HEK293T (cell line): ENCODE results near the gene KLF5.

Experiments used
- CTCF ChIA-PET: fragments of 350-600 bp; formaldehyde crosslinking; extraction: SDS; loops from one replicate; lab custom pipeline; 2021; ENCODE audit warnings: antibody characterized with exemption, inconsistent platforms; lab: Yijun Ruan, JAX
- POLR2A ChIA-PET: fragments of 350-600 bp; formaldehyde crosslinking; extraction: SDS; loops from one replicate; lab custom pipeline; 2020; ENCODE audit warnings: antibody characterized with exemption, inconsistent platforms; lab: Yijun Ruan, JAX
- DNase-seq: peaks from one replicate; pipeline ENCODE4 v3.0.0; 2012; ENCODE audit warnings: mixed read lengths; ENCODE audit errors: extremely low spot score
- ARNT ChIP-seq: fragments of 450-650 bp; IDR thresholded peaks from 2 replicates; pipeline ENCODE4 v1.6.1; 2017; ENCODE audit warnings: mild to moderate bottlenecking
- BHLHE40 ChIP-seq: fragments of 450-650 bp; IDR thresholded peaks from 2 replicates; pipeline ENCODE4 v1.6.1; 2016; ENCODE audit warnings: mild to moderate bottlenecking, moderate library complexity, borderline replicate concordance
- CTBP1 ChIP-seq: fragments of 450-650 bp; IDR thresholded peaks from 2 replicates; pipeline ENCODE4 v1.6.1; 2016; ENCODE audit warnings: borderline replicate concordance
- ELF4 ChIP-seq: fragments of 450-650 bp; IDR thresholded peaks from 2 replicates; pipeline ENCODE4 v1.6.1; 2017; ENCODE audit warnings: antibody characterized with exemption
- FOXA1 ChIP-seq: fragments of 450-650 bp; IDR thresholded peaks from 2 replicates; pipeline ENCODE4 v1.6.1; 2016; ENCODE audit warnings: mild to moderate bottlenecking
- FOXK2 ChIP-seq: fragments of 450-650 bp; IDR thresholded peaks from 2 replicates; pipeline ENCODE4 v1.6.1; 2016; ENCODE audit warnings: mild to moderate bottlenecking
- FOXM1 ChIP-seq: fragments of 450-650 bp; IDR thresholded peaks from 2 replicates; pipeline ENCODE4 v1.6.1; 2017; ENCODE audit warnings: mild to moderate bottlenecking, borderline replicate concordance
- HDGF ChIP-seq: fragments of 450-650 bp; IDR thresholded peaks from 2 replicates; pipeline ENCODE4 v1.6.1; 2017; ENCODE audit warnings: antibody characterized with exemption, borderline replicate concordance
- L3MBTL2 ChIP-seq: fragments of 450-650 bp; conservative IDR thresholded peaks from 2 replicates; pipeline ENCODE4 v1.6.1; 2016; ENCODE audit warnings: mild to moderate bottlenecking
- LEF1 ChIP-seq: fragments of 450-650 bp; IDR thresholded peaks from 2 replicates; pipeline ENCODE4 v1.6.1; 2017; ENCODE audit warnings: mild to moderate bottlenecking, borderline replicate concordance
- NFRKB ChIP-seq: fragments of 450-650 bp; IDR thresholded peaks from 2 replicates; pipeline ENCODE4 v1.6.1; 2016; ENCODE audit warnings: mild to moderate bottlenecking, moderate library complexity
- PKNOX1 ChIP-seq: fragments of 450-650 bp; IDR thresholded peaks from 2 replicates; pipeline ENCODE4 v1.6.1; 2016
- SP1 ChIP-seq: fragments of 450-650 bp; IDR thresholded peaks from 2 replicates; pipeline ENCODE4 v1.6.1; 2017
- SUZ12 ChIP-seq: fragments of 450-650 bp; IDR thresholded peaks from 2 replicates; pipeline ENCODE4 v1.6.1; 2016; ENCODE audit warnings: mild to moderate bottlenecking
- TARDBP ChIP-seq: fragments of 450-650 bp; IDR thresholded peaks from 2 replicates; pipeline ENCODE4 v1.6.1; 2016
- ZNF384 ChIP-seq: fragments of 450-650 bp; IDR thresholded peaks from 2 replicates; pipeline ENCODE4 v1.6.1; 2016

The KLF5 gene

GRCh38 chr13:73058064-73058313, 816 bp upstream of the KLF5 start:
- TF ChIP-seq ELF4 = no peak
- no peak for TF ChIP-seq FOXM1
- TF ChIP-seq L3MBTL2 = no peak

GRCh38 chr13:73058432-73058735, 421 bp upstream of the KLF5 start:
- ChIA-PET POLR2A (interaction anchor here (1.0 to 1.8 kb wide), 6 partner anchors 14 to 649 kb away, joined by 3 to 6 read pairs (median 4); no protein-coding TSS in a partner anchor), CTCF (interaction anchor here (0.9 to 1.4 kb wide), 2 partner anchors 19 to 329 kb away, joined by 3 read pairs; no protein-coding TSS in a partner anchor)
- TF ChIP-seq FOXM1 (no peak), TARDBP (no peak), PKNOX1 (no peak)
- no peak for DNase-seq

More at GRCh38 chr13:73058064-73058313, 816 bp upstream of the KLF5 start:
- POLR2A ChIA-PET = interaction anchor here (1.0 to 1.3 kb wide), 4 partner anchors 15 to 649 kb away, joined by 3 to 4 read pairs (median 4); no protein-coding TSS in a partner anchor
- no peak for DNase-seq
- CTCF ChIA-PET = interaction anchor here (0.6 to 1.4 kb wide), 3 partner anchors 18 to 329 kb away, joined by 3 read pairs; no protein-coding TSS in a partner anchor

GRCh38 chr13:73059460-73060250, 850 bp downstream of the KLF5 start:
- POLR2A ChIA-PET = interaction anchor here (0.9 to 1.8 kb wide), 4 partner anchors 12 to 220 kb away, joined by 3 to 6 read pairs (median 4); no protein-coding TSS in a partner anchor
- peak; percentile 81 for DNase-seq
- TF ChIP-seq SP1 (no peak), FOXK2 (no peak), ZNF384 (peak; percentile 51; the same call in 1 of the 2 replicates), FOXM1 (peak; percentile 81; the same call in 1 of the 2 replicates), ELF4 (no peak), HDGF (no peak), ARNT (peak; percentile 79), PKNOX1 (no peak), BHLHE40 (no peak), NFRKB (no peak), TARDBP (no peak), SUZ12 (no peak), CTBP1 (no peak), FOXA1 (no peak), LEF1 (peak; percentile 59; the same call in 1 of the 2 replicates), L3MBTL2 (no peak)
- CTCF ChIA-PET = interaction anchor here (0.6 to 1.4 kb wide), 7 partner anchors 10 to 356 kb away, joined by 3 to 5 read pairs (median 3); no protein-coding TSS in a partner anchor

- TF ChIP-seq NFRKB (no peak), PKNOX1 (no peak), CTBP1 (peak; percentile 34; the same call in 1 of the 2 replicates), L3MBTL2 (peak; percentile 42; the same call in 1 of the 2 replicates), LEF1 (no peak)
- peak; percentile 51 for DNase-seq
- POLR2A ChIA-PET = interaction anchor here (1.3 to 1.8 kb wide), 2 partner anchors 11 to 16 kb away, joined by 5 to 6 read pairs; no protein-coding TSS in a partner anchor
- CTCF ChIA-PET = interaction anchor here (0.6 to 1.4 kb wide), 5 partner anchors 9 to 355 kb away, joined by 3 to 5 read pairs (median 3); no protein-coding TSS in a partner anchor
Measured at GRCh38 chr13:73060251-73061160, 1.7 kb downstream of the KLF5 start.

GRCh38 chr13:73061473-73061872, 2.7 kb downstream of the KLF5 start:
- no peak for DNase-seq
- no peak for TF ChIP-seq L3MBTL2
- no peak for TF ChIP-seq FOXM1
- TF ChIP-seq FOXK2 = no peak
- TF ChIP-seq LEF1 = no peak
- no peak for TF ChIP-seq BHLHE40
- TF ChIP-seq CTBP1 = no peak
- TF ChIP-seq SUZ12 = no peak
- TF ChIP-seq PKNOX1 = no peak
- TF ChIP-seq TARDBP = no peak
- TF ChIP-seq ARNT = no peak
- ChIA-PET CTCF (no interaction called here), POLR2A (interaction anchor here (1.3 kb wide), 1 partner anchor 14 kb away, joined by 3 read pairs; no protein-coding TSS in a partner anchor)
